T-helper 9 cell (primary cell): Measurements from ENCODE around the gene SMPDL3B.

Source experiments
- DNase-seq: peaks from one replicate; pipeline ENCODE4 v3.0.0-alpha.2; 2020
- total RNA-seq, 2 donors: gene quantifications; one replicate each; lab custom pipeline; 2026; lab: John Stamatoyannopoulos, UW

Gene SMPDL3B
- total RNA-seq: 0 reads per million in 2 donors

GRCh38 chr1:27934818-27935549, at the start of gene SMPDL3B:
Gene SMPDL3B, plus strand, starts transcription at chr1:27935000. Its CDS starts 184 bp downstream, at chr1:27935184.
- DNase-seq: no peak

GRCh38 chr1:27885114-27885528, 49.7 kb upstream of the SMPDL3B start:
- no peak for DNase-seq

GRCh38 chr1:27885621-27886352, 49.0 kb upstream of the SMPDL3B start:
- no peak for DNase-seq

- no peak for DNase-seq
These were observed 48.5 kb upstream of the SMPDL3B start for GRCh38 chr1:27886353-27886679.

GRCh38 chr1:27886744-27887143, 48.1 kb upstream of the SMPDL3B start:
- DNase-seq: no peak

GRCh38 chr1:27887215-27888021, 47.4 kb upstream of the SMPDL3B start:
- peak; percentile 16 for DNase-seq

GRCh38 chr1:27889506-27889905, 45.3 kb upstream of the SMPDL3B start:
- no peak for DNase-seq

- DNase-seq: no peak
These were observed 43.5 kb upstream of the SMPDL3B start for GRCh38 chr1:27891196-27891889.

- DNase-seq: no peak
These were observed 40.3 kb upstream of the SMPDL3B start for GRCh38 chr1:27894521-27894920.

GRCh38 chr1:27906759-27907158, 28.0 kb upstream of the SMPDL3B start:
- no peak for DNase-seq

GRCh38 chr1:27912429-27912828, 22.4 kb upstream of the SMPDL3B start:
- no peak for DNase-seq

GRCh38 chr1:27915082-27915575, 19.7 kb upstream of the SMPDL3B start:
- DNase-seq: no peak

- no peak for DNase-seq
These were observed 12.5 kb upstream of the SMPDL3B start for GRCh38 chr1:27922272-27922671.

GRCh38 chr1:27928216-27928954, 6.4 kb upstream of the SMPDL3B start:
- no peak for DNase-seq

GRCh38 chr1:27931184-27931583, 3.6 kb upstream of the SMPDL3B start:
- DNase-seq: no peak

- DNase-seq: no peak
These were observed 3.0 kb upstream of the SMPDL3B start for GRCh38 chr1:27931759-27932158.

- DNase-seq: no peak
These were observed 921 bp downstream of the SMPDL3B start for GRCh38 chr1:27935721-27936120.

- no peak for DNase-seq
These were observed 1.6 kb downstream of the SMPDL3B start for GRCh38 chr1:27936370-27936769.

- DNase-seq: no peak
These were observed 2.7 kb downstream of the SMPDL3B start for GRCh38 chr1:27937524-27937836.

- DNase-seq: no peak
These were observed 3.7 kb downstream of the SMPDL3B start for GRCh38 chr1:27938488-27938887.

GRCh38 chr1:27940297-27940696, 5.5 kb downstream of the SMPDL3B start:
- DNase-seq: peak; percentile 64
